GOT3 (cell line): ENCODE results near the gene ENPP4.
"Not testable (repeated sequence)": the region's sequence is repeated elsewhere in the genome, so short reads cannot be mapped to it uniquely, and the experiment has no call there.

Source experiments
- DNase-seq: peaks from one replicate; lab custom pipeline; 2025; ENCODE audit warnings: mixed read lengths; lab: John Stamatoyannopoulos, UW

Gene ENPP4, protein sequence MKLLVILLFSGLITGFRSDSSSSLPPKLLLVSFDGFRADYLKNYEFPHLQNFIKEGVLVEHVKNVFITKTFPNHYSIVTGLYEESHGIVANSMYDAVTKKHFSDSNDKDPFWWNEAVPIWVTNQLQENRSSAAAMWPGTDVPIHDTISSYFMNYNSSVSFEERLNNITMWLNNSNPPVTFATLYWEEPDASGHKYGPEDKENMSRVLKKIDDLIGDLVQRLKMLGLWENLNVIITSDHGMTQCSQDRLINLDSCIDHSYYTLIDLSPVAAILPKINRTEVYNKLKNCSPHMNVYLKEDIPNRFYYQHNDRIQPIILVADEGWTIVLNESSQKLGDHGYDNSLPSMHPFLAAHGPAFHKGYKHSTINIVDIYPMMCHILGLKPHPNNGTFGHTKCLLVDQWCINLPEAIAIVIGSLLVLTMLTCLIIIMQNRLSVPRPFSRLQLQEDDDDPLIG

DNA sequence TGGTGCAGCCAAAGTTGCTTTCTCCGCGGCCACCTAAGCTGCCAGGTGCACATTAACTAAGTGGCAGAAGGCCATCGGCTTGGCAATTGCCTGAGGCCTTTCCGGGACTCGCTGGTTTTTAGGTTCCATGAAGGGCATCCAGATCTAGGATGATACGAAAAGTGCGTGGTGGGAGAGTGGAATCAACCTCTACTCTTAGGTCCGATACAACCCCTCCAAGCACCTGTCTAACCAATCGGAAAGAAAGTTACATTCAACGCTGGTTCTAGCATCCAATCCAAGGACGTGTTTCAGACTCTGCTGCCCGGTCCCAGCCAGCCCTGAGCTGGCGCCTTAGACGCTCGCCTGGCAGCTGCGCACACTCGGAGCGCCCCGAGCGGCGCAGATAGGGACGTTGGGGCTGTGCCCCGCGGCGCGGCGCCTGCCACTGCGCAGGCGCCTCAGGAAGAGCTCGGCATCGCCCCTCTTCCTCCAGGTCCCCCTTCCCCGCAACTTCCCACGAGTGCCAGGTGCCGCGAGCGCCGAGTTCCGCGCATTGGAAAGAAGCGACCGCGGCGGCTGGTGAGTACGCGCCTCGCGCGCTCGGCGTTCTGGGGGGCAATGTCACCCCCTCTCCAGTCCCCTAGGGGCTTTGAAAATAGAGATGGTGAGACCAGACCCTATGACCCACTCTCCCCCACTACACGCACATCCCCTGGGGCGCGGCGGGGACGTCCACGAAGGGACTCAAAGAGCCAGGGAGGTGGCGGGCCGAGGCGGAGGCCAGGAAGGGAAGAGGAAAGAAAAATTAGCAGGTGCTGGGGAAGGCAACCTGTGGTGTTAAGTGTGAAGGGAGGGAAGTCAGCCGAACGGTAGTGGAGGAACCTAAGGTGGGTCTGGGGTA is at the start of gene ENPP4:
TSS of gene ENPP4 (plus strand) at position 361 of the 883 bp plus-strand sequence. CDS start 9,595 bp downstream, outside the sequence.
- DNase-seq: peak; percentile 62

DNA sequence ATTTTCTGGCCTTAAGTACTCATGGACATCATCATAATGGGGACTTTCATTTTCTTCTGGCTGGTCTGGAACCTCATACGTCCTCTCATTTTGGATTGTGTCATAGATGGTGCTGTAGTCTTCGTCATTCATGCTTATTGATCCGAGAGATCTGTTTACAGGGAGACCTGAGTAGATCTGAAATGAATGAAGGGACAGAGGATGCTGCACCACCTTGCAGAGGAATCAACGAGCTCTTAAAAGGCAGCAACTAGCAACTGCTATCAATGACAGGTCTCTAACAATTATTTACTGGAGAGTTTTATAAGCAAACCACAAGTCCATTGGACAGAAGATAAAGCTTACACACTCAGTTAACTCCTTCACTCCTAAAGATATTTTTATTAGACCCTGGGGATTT is 49.7 kb upstream of the ENPP4 start:
- DNase-seq: no peak

DNA sequence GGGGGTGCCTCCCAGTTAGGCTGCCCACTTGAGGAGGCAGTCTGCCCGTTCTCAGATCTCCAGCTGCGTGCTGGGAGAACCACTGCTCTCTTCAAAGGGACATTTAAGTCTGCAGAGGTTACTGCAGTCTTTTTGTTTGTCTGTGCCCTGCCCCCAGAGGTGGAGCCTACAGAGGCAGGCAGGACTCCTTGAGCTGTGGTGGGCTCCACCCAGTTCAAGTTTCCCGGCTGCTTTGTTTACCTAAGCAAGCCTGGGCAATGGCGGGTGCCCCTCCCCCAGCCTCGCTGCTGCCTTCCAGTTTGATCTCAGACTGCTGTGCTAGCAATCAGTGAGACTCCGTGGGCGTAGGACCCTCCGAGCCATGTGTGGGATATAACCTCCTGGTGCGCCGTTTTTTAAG is 44.1 kb upstream of the ENPP4 start:
- DNase-seq: not testable (repeated sequence)

DNA sequence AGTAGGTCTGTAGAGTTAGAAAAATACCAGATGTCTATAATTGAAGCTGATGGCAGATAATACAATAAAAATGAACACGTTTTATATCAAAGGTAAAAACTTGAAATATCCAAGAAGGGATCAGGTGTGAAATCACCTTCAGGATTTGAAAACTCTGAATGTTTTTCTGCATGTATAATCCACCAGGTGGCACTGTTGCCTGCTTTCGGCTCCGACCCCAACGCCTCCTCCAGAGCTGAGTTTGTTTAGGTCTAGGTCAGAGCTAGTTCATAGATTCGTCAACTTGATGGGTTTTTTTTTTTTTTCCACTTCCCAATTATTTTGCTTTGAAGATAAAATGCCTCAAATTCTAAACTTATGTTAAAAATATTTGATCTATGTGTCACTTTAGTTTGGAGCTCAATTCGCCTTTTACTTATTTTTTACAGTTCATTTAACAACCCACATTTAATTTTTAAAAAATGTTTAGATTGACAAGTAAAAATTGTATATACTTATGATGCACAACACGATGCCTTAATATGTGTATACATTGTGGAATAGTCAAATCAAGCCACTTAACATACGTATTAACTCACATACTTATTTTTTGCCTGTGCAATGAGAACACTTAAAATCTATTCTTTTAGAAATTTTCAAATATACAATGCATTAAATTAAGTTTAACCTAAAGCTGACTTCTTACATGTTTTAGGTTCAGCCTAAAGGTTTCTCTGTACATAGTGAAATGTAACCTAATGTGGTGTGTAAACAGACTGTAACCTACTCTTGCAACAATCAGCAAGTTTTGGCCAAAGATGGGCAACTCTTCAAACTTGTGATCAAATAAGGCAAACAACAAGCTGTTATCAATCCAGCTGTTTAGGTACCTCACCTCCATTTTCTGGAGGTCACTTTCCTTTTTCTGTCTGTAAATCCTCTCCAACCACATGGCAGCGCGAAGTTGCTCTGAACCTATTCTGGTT is 39.4 kb upstream of the ENPP4 start:
- DNase-seq: no peak

DNA sequence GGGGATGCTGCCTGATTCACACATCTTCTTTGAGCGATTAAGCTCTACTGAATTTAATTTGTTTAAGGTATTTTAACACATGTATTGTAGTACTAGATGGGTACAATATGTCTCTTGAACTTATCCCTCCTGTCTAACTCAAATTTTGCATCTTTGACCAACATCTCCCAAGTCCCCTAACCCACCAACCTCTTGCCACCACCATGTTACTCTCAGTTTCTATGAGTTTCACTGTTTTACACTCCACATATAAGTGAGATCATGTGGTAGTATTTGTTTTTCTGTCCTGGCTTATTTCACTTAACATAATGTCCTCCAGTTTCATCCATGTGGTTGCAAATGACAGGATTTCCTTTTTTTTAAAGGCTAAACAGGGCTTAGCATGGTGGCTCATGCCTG is 38.7 kb upstream of the ENPP4 start:
- DNase-seq: no peak

DNA sequence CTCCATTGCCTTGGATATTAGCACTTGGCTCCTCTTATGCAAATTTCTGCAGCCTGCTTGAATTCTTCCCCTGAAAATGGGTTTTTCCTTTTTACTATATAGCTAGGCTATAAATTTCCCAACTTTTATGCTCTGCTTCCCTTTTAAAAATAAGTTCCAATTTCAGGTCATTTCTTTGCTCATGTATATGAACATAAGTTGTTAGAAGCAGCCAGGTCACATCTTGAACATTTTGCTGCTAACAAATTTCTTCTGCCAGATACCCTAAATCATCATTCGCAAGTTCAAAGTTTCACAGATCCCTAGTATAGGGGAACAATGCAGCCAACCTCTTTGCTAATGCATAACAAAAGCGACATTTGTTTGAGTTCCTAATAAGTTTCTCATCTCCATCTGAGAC is 34.5 kb upstream of the ENPP4 start:
- DNase-seq: no peak

DNA sequence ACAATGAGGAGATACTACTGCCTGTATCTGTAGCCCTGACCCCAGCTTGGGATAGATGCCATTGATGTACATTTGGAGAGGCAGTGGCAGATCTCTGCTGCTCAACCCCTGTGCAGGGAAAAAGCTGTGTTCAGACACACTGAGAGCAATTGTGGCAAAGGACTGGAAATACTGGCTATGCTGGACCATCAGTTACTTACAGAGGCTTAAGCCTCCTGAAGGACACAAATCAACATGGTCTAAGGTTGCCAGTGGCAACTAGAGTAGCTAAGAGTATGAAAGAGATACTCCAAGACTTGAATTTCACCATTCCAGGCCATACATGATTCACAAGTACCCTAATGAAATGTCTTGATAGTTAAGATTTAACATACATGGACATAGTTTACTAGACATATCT is 32.4 kb upstream of the ENPP4 start:
- no peak for DNase-seq

DNA sequence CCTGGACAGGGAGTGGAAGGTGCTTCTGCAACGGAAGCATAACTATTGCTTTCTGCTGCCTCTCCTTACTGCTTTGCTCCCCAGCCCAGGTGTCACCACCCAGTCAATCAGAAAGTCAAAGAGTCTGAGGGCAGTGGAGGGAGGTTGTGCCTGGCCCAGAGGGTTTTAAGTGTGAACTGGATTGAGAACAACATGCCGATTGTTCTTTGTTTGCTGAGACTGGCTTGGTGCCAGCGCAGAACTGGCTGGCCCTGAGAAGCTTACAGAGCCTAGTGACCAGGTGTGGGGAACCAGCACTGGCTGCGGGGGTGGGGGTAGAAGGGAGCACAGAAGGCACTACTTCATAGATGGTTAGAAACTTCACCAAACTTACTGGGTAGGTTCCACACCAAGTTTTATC is 31.1 kb upstream of the ENPP4 start:
- no peak for DNase-seq

DNA sequence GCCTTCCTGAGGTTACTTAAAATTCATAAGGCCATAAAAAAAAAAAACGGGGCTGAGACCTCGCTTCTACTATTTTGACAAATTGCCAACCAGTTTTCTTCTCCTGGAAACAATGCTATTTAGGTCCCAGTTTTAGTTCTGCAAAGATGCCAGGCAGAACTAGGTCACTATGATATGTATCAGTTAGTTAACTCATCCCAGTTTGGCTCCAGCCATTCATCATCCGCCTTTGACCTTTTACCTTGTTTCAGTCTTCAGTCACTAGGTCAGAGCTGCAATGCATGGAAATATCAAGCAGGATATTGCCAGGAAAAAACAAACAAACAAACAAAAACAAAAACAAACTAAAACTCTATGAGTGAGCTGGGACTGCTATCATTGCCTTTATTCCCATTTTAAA is 29.8 kb upstream of the ENPP4 start:
- no peak for DNase-seq

DNA sequence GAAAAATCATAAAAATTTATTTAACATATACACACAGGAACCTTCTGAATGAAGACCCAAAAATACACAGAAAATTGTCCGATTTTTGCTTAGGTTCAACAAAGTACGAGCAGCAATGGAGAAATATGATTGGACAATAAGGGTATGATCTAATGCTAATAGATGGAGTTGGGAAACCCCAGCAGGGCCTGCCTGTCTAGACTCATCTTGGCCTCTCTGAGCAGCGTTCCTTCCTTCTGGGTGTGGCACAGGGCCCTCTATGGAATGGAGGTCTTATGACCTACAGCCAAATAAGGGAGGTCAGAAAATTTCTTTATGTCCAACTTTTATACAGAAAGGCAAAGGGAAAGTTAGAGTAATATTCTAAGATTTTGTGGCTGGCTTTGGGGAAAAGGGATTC is 27.7 kb upstream of the ENPP4 start:
- no peak for DNase-seq

DNA sequence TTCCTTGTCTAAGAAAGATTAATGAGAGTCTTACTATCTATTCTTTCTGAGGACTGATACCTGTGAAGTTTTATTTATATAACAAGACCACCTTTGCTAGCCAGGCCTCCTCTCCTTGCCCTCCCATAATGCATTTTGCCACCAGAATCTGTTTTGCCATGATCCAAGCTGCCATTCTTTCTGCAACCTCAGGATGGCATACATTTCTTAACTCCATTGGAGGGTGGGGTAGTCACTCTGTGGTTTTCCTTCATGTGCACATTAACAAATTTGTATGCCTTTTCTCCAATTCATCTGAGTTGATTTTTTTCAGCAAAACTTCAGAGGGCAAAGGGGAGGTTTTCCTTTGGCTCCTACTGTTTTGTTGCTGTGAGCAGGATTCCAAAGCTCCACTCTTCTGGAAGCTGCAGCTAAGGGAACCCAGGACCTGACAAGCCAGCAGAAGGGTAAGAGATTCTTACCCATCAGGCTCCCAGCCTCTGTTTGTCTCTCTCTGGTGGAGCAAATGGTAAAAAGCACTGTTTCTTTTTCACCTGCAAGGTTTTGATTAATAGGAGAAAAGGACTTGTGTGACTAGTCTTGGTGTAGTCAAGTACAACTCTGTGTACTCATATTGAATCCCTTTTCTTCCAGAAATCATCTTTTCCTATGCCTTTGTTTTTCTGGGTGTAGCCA is 26.2 kb upstream of the ENPP4 start:
- DNase-seq: no peak

DNA sequence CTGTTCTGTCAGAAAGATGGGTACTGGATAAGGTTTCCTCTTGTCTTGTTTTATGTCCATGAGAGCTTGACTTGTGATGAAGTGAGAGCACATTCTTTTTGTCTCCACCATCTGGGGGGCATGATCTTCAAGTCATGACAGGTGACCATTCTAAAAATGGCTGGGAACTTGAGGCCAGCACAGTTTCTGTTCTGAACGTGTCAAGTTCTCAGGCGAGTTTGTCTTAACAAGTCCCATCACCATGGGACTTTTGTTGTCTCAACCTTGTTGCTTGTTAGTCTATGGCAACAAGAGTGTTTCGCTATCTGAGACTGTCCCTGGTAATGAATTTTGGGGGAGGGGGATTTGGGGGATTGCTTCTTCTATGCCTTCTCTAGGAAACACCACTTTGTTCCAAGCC is 25.6 kb upstream of the ENPP4 start:
- DNase-seq: no peak

DNA sequence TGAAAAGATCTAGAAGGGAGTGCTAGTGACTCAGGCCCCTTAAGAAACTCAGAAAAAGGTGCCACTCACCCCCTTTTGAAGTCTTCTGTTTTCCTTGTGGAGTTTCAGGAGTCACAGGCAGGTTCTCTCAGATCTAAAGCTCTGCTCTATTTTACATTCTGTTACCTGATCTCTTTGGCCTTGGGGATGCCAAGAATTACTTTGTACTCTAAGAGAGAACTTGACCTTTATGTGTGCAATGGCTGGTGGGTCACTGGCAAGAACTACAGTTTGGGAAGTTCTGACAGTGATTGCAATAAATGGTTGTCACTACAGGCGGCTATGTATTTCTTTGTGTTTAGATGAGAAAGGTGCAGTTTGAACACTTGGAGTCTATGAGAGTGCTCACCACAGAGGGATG is 24.2 kb upstream of the ENPP4 start:
- DNase-seq: no peak

DNA sequence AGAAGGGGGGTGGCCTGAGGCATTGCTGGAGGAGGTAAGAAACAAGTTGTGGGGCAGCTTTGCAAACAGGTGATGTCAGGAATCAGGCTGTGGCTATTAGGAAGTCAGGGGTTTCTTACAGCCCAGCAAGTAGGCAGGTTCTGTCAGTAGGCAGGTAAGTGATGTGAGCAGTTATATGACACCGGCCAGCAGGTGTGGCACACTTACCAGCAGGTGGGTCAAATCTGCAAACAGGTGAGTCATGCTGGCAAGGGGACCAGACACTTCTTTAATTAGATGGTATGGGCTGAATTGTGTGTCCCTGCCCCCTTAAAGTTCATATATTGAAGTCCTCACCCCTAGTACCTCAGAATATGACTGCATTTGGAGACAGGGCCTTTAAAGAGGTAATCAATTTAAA is 16.4 kb upstream of the ENPP4 start:
- DNase-seq: no peak

DNA sequence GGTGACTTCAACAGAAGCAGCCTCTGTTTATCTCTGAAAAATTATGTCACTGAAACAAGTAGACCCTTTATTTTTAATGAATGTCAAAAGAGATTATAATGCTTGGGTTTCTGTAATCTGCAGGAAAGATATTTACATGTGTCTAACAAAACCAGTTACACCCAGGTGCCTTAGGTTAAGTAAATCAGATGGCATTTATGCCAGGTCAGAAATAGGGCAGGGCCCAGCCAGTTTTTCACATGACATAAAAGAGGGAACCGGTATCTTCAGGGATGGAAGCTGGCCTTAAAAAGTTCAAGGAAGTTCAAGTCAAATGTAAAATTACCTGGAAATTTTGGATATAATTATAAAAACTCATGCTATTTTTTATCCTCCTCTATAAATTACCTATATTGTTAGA is 14.2 kb upstream of the ENPP4 start:
- no peak for DNase-seq

DNA sequence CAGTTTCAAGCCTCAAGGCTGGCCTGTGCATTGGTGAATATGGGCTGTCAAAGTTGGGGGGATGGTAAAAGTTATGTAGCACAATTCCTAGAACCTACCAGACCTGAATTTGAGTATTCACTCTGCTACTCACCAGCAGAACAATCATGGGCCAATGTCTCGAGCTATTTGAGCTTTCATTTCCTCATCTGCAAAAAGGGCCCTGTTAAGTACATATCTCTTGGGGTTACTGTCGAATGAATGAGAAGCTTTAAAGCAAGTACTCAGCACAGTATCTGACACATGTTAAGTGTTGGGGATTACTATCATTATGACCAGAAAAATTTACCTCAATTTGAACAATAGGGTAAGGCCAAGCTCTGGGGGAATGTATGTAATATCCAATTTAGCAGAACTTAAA is 13.5 kb upstream of the ENPP4 start:
- DNase-seq: no peak

DNA sequence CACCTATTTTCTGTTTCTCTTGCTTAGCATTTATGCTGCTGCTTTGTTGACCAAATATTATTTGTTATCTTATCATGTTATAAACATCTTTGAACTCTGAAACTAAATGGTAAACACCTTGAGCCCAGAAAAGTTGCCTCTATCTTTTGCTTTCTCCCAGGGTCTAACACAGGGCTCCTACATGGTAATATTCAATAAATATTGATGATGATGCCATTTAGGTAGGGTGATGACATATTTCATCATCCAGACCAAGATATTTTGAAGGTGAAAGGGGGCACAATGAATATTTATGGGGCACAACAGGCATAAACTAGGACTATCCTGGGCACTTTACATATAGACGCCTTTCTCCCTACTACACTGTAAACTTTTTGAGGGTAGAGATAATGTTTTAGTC is 11.6 kb upstream of the ENPP4 start:
- no peak for DNase-seq

DNA sequence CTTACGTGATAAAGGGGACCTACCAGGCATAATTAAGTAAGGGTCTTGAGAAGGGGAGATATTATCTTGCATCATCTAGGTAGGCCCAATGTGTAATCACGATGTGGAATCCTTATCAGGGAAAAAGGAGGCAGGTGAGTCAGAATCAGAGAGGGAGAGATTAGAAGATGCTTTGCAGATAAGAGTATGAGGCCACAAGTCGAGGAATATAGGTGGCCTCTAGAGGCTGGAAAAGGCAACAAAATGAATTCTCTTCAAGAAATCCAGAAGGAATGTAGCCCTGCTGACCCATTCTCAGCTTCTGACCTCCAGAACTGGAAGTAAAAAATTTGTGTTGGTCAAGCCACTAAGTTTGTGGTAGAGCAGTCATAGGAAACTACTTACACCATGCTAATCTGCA is 11.0 kb upstream of the ENPP4 start:
- no peak for DNase-seq

DNA sequence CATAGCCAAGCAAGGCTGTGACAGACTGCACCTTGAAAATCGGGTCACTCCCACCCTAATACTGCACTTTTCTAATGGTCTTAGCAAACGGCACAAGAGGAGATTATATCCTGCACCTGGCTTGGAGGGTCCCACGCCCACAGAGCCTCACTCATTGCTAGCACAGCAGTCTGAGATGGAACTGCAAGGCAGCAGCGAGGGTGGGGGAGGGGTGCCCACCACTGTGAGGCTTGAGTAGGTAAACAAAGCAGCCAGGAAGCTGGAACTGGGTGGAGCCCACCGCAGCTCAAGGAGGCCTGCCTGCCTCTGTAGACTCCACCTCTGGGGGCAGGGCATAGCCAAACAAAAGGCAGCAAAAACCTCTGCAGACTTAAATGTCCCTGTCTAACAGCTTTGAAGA is 10.1 kb upstream of the ENPP4 start:
- DNase-seq: not testable (repeated sequence)

DNA sequence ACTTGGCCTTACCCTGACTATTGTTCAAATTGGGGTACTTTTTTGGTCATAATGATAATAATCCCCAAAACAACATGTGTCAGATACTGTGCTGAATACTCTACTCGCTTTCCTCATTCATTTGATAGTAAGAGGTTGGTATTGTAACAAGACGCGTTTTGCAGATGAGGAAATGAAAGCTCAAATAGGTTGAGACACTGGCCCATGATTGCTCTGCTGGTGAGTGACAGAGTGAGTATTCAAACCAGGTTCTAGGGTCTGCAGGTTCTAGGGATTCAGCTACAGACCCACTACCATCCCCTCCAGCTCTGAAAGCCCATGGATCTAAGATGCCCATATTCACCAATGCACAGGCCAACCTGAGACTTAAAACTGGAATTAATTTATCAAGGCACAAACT is 1.3 kb upstream of the ENPP4 start:
- DNase-seq: no peak

DNA sequence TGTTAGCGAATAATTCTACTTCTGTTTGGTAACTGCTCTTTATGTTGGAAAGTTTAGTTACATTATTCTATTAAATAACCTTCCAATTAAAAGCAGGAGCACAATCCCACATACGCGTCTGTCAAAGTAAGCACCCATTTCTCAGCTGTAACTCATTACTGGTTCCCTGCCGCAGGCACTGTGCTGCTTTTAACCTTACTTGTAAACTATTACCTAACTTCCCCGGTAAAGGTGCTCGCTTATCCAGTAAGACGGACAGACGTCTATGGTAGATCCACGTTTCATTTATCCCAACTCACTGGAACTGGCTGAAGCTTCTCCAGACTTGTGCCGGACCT is 529 bp upstream of the ENPP4 start:
- DNase-seq: no peak

DNA sequence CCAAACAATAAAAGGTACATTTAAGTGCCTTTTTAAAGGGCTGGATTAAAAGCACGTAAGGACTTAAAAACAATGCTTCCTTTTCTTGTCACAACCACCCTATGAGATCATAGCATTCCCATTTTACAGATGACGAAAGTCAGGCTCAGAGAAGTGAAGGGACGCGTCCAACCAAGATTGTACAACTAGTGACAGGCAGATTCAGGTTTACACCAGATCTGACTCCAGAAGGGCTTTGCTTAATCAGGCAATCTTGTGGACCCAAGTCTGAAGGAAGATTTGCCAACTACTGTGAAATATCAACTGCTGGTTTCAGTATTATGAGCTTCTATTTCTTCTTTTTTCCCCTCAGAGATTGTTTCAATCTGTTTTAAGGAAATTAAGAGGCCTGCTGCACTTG is 877 bp downstream of the ENPP4 start:
- no peak for DNase-seq
